Left forelimb (tissue), 1 donor: ENCODE results near the gene CORO1C.
"Not testable (repeated sequence)": the region's sequence is repeated elsewhere in the genome, so short reads cannot be mapped to it uniquely, and the experiment has no call there.

ENCODE experiments used
- DNase-seq: peaks from one replicate; pipeline ENCODE4 v3.0.0-alpha.2; 2018; ENCODE audit warnings: low spot score

The CORO1C gene

GRCh38 chr12:108672054-108672453 lies 59.3 kb downstream of the CORO1C start:
- DNase-seq: no peak

GRCh38 chr12:108671110-108671509 lies 60.2 kb downstream of the CORO1C start:
- no peak for DNase-seq

GRCh38 chr12:108670066-108670631 lies 61.2 kb downstream of the CORO1C start:
- no peak for DNase-seq

- DNase-seq: no peak
These were observed 62.8 kb downstream of the CORO1C start for GRCh38 chr12:108668542-108668941.

- DNase-seq: no peak
These were observed 63.3 kb downstream of the CORO1C start for GRCh38 chr12:108668063-108668462.

GRCh38 chr12:108667349-108667748 lies 64.0 kb downstream of the CORO1C start:
- DNase-seq: no peak

- DNase-seq: no peak
These were observed 64.9 kb downstream of the CORO1C start for GRCh38 chr12:108666401-108666881.

- no peak for DNase-seq
These were observed 65.6 kb downstream of the CORO1C start for GRCh38 chr12:108665608-108666202.

- DNase-seq: peak; percentile 81
These were observed 66.7 kb downstream of the CORO1C start for GRCh38 chr12:108664338-108665258.

- no peak for DNase-seq
These were observed 67.8 kb downstream of the CORO1C start for GRCh38 chr12:108663324-108664015.

- not testable (repeated sequence) for DNase-seq
These were observed 73.2 kb downstream of the CORO1C start for GRCh38 chr12:108658115-108658514.

- no peak for DNase-seq
These were observed 74.1 kb downstream of the CORO1C start for GRCh38 chr12:108657130-108657745.

- not testable (repeated sequence) for DNase-seq
These were observed 75.1 kb downstream of the CORO1C start for GRCh38 chr12:108656247-108656646.

GRCh38 chr12:108655812-108656175 lies 75.5 kb downstream of the CORO1C start:
- not testable (repeated sequence) for DNase-seq

GRCh38 chr12:108654622-108655021 lies 76.7 kb downstream of the CORO1C start:
- DNase-seq: not testable (repeated sequence)

- no peak for DNase-seq
These were observed 77.4 kb downstream of the CORO1C start for GRCh38 chr12:108653922-108654321.

GRCh38 chr12:108653082-108653516 lies 78.2 kb downstream of the CORO1C start:
- DNase-seq: no peak

- no peak for DNase-seq
These were observed 81.2 kb downstream of the CORO1C start for GRCh38 chr12:108650083-108650482.

GRCh38 chr12:108649669-108650068 lies 81.6 kb downstream of the CORO1C start:
- DNase-seq: no peak

GRCh38 chr12:108649126-108649525 lies 82.2 kb downstream of the CORO1C start:
- DNase-seq: no peak

- no peak for DNase-seq
These were observed 82.9 kb downstream of the CORO1C start for GRCh38 chr12:108648371-108648770.
